GM12878 (cell line): ENCODE measurements around the gene CHAMP1. TPM values are rescaled to one million over a fixed set of nuclear protein-coding genes. Genes with fewer than 3 reads are reported as not detected.

Experiments
- CHD2 ChIP-seq: IDR thresholded peaks from 2 replicates; pipeline ENCODE4 v1.6.1; 2011; ENCODE audit warnings: low read depth, low read length, improper control_type of control experiment, borderline replicate concordance
- E4F1 ChIP-seq: fragments of 450-650 bp; IDR thresholded peaks from 2 replicates; pipeline ENCODE4 v1.6.1; 2018; ENCODE audit warnings: borderline replicate concordance, mild to moderate bottlenecking; ENCODE audit not compliant: partially characterized antibody
- IKZF1 ChIP-seq: fragments of 450-650 bp; conservative IDR thresholded peaks from 2 replicates; pipeline ENCODE4 v1.6.1; 2017; ENCODE audit warnings: antibody characterized with exemption, mild to moderate bottlenecking
- MEF2A ChIP-seq: IDR thresholded peaks from 2 replicates; pipeline ENCODE4 v1.6.1; 2011; ENCODE audit warnings: low read depth, mild to moderate bottlenecking, low read length, moderate library complexity; ENCODE audit not compliant: insufficient read depth
- MEF2B ChIP-seq: fragments of 450-650 bp; IDR thresholded peaks from 2 replicates; pipeline ENCODE4 v1.6.1; 2018; ENCODE audit warnings: mild to moderate bottlenecking, moderate library complexity; ENCODE audit not compliant: partially characterized antibody, poor library complexity, severe bottlenecking
- MXI1 ChIP-seq: fragments of 150-350 bp; IDR thresholded peaks from 2 replicates; pipeline ENCODE4 v1.6.1; 2011; ENCODE audit warnings: low read depth, mild to moderate bottlenecking, inconsistent platforms, low read length, improper control_type of control experiment
- NFYA ChIP-seq: IDR thresholded peaks from 2 replicates; pipeline ENCODE4 v1.6.1; 2011; ENCODE audit warnings: low read depth, mild to moderate bottlenecking, low read length, improper control_type of control experiment, borderline replicate concordance
- WRNIP1 ChIP-seq: IDR thresholded peaks from 2 replicates; pipeline ENCODE4 v1.6.1; 2011; ENCODE audit warnings: low read depth, low read length, improper control_type of control experiment, borderline replicate concordance
- ZNF24 ChIP-seq: fragments of 450-650 bp; IDR thresholded peaks from 2 replicates; pipeline ENCODE4 v1.6.1; 2017; ENCODE audit warnings: antibody characterized with exemption, mild to moderate bottlenecking
- polyA plus RNA-seq, 11 experiments: library from polyadenylated mRNA; depleted of rRNA in 4 of 11; unstranded in 6 of 11; stranded (reverse) in 5 of 11; fragments of >200 nt; fragmentation: Nextera tagmentation in 4 of 11; fragmentation: Illumina TruSeq in 1 of 11; extraction: Ambion mirVana in 4 of 11; extraction: Trizol in 1 of 11; gene quantifications; 1 replicate in 1 of 11; 2 replicates in 10 of 11; pipeline versions ENCODE4 v1.2.1 to v1.2.3, GENCODE V29; 2011 to 2016; ENCODE audit warnings: inconsistent platforms in 2 of 11, missing spikeins in 2 of 11, low read depth in 1 of 11
- total RNA-seq, 4 experiments: library from RNA; depleted of rRNA in 3 of 4; stranded (reverse); fragments of >200 nt in 3 of 4; fragmentation: Illumina TruSeq in 1 of 4; extraction: Trizol in 1 of 4; gene quantifications; 2 replicates each; pipeline versions ENCODE4 v1.2.1 to v1.2.3, GENCODE V29; 2013 to 2021
- TF ChIP-seq, protein P1 (sequence below): IDR thresholded peaks from 2 replicates; pipeline ENCODE4 v1.6.1; 2012; ENCODE audit warnings: low read depth, low read length, improper control_type of control experiment
- TF ChIP-seq, protein P2 (sequence below): fragments of 450-650 bp; IDR thresholded peaks from 2 replicates; pipeline ENCODE4 v1.6.1; 2018; ENCODE audit warnings: mild to moderate bottlenecking, low read depth, moderate library complexity; ENCODE audit not compliant: partially characterized antibody
- TF ChIP-seq, protein P3 (sequence below): IDR thresholded peaks from 2 replicates; pipeline ENCODE4 v1.6.1; 2011; ENCODE audit warnings: borderline replicate concordance, low read depth, mild to moderate bottlenecking, moderate library complexity, low read length; ENCODE audit not compliant: insufficient read depth, poor library complexity, severe bottlenecking

Gene CHAMP1
- total and polyA plus RNA-seq, 10 of the 15 experiments (the other 5 are each of a cell fraction or from before 2014, with no cell fraction given), result 1.1 to 54.8 (median 23.9) TPM

DNA sequence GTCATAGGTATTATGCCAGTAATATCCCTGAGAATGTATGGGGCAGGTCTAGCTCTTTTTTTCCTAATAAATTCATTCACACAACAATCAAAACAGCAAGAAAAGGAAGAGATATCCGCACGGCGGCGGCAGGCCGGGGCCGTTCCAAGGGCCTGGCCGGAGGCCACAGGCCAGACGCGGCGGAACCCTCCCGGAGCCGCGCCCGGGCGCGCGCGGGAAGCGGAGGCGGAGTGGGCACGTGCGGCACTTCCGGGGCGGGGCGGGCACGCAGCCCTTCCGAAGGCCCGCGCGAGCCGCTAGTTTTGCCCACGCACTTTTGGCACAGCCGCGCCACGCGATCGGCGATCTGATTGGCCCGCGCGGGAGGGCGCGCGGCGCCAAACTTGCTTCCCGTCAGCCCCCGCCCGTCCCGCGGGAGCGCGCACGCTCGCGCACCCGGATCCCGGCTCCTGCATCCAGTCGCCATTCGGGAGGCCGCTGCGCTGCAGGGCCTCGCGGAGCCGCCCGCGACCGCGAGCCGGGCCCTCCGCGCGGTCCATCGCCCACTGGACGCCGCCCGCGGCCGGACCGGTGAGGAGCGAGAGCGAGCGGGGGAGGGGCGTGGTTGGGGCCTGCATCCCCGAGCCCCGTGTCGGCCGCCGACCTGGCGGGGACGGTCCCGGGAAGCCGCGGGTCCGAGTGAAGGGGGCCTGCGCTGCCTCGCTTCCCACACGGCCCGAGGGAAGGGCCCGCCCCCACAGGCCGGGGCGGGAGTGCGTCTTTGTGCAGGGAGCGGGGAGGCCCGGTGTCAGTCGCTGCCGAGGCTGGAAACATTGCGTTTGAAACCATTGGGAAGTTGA lies at the start of gene CHAMP1 (continued):
- no peak for TF ChIP-seq E4F1
- TF ChIP-seq WRNIP1, result no peak
- TF ChIP-seq, protein P1, sequence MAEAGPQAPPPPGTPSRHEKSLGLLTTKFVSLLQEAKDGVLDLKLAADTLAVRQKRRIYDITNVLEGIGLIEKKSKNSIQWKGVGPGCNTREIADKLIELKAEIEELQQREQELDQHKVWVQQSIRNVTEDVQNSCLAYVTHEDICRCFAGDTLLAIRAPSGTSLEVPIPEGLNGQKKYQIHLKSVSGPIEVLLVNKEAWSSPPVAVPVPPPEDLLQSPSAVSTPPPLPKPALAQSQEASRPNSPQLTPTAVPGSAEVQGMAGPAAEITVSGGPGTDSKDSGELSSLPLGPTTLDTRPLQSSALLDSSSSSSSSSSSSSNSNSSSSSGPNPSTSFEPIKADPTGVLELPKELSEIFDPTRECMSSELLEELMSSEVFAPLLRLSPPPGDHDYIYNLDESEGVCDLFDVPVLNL, result peak; percentile 92
- peak; percentile 14 for TF ChIP-seq MEF2B
- TF ChIP-seq, protein P2, sequence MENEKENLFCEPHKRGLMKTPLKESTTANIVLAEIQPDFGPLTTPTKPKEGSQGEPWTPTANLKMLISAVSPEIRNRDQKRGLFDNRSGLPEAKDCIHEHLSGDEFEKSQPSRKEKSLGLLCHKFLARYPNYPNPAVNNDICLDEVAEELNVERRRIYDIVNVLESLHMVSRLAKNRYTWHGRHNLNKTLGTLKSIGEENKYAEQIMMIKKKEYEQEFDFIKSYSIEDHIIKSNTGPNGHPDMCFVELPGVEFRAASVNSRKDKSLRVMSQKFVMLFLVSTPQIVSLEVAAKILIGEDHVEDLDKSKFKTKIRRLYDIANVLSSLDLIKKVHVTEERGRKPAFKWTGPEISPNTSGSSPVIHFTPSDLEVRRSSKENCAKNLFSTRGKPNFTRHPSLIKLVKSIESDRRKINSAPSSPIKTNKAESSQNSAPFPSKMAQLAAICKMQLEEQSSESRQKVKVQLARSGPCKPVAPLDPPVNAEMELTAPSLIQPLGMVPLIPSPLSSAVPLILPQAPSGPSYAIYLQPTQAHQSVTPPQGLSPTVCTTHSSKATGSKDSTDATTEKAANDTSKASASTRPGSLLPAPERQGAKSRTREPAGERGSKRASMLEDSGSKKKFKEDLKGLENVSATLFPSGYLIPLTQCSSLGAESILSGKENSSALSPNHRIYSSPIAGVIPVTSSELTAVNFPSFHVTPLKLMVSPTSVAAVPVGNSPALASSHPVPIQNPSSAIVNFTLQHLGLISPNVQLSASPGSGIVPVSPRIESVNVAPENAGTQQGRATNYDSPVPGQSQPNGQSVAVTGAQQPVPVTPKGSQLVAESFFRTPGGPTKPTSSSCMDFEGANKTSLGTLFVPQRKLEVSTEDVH, result no peak
- TF ChIP-seq ZNF24, result peak; percentile 47; the same call in 1 of the 2 replicates
- TF ChIP-seq IKZF1, result peak; percentile 96
- TF ChIP-seq MEF2A, result 0 out of 2 replicates have a peak, but pooled peaks have one; percentile 50
- TF ChIP-seq, protein P3, sequence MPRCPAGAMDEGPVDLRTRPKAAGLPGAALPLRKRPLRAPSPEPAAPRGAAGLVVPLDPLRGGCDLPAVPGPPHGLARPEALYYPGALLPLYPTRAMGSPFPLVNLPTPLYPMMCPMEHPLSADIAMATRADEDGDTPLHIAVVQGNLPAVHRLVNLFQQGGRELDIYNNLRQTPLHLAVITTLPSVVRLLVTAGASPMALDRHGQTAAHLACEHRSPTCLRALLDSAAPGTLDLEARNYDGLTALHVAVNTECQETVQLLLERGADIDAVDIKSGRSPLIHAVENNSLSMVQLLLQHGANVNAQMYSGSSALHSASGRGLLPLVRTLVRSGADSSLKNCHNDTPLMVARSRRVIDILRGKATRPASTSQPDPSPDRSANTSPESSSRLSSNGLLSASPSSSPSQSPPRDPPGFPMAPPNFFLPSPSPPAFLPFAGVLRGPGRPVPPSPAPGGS, result peak; percentile 55
- peak; percentile 76 for TF ChIP-seq MXI1
- peak; percentile 86 for TF ChIP-seq CHD2
- no peak for TF ChIP-seq NFYA
